ENCODE results near the gene TMEM144.

- TF ChIP-seq KLF16 (tag by site-specific recombination; IDR thresholded peaks at IDR 0.05), result no peak
- TF ChIP-seq ZNF324 (tag by site-specific recombination; IDR thresholded peaks at IDR 0.05), result no peak
- no peak for TF ChIP-seq ZNF274 (IDR thresholded peaks at IDR 0.05; ENCODE audit: low read length)
- no peak for TF ChIP-seq ZNF274 (tag by site-specific recombination; IDR thresholded peaks at IDR 0.05; ENCODE audit: borderline replicate concordance)
- no peak for TF ChIP-seq HOXA7 (CRISPR knock-in tag; IDR thresholded peaks at IDR 0.05; ENCODE audit: borderline replicate concordance)
- TF ChIP-seq CTCF (tag by site-specific recombination; IDR thresholded peaks at IDR 0.05), result no peak
- no peak for TF ChIP-seq PRDM10 (tag by site-specific recombination; IDR thresholded peaks at IDR 0.05)
- TF ChIP-seq ZNF416 (tag by site-specific recombination; IDR thresholded peaks at IDR 0.05), result no peak
- TF ChIP-seq ZNF513 (tag by site-specific recombination; IDR thresholded peaks at IDR 0.05), result no peak
- no peak for TF ChIP-seq YY1 (tag by site-specific recombination; IDR thresholded peaks at IDR 0.05)
- no peak for TF ChIP-seq ZNF692 (tag by site-specific recombination; IDR thresholded peaks at IDR 0.05)
- no peak for TF ChIP-seq ZNF23 (tag by site-specific recombination; IDR thresholded peaks at IDR 0.05; ENCODE audit: borderline replicate concordance)
- TF ChIP-seq SP2 (tag by site-specific recombination; IDR thresholded peaks at IDR 0.05), result no peak
- TF ChIP-seq ZBTB26 (tag by site-specific recombination; optimal IDR thresholded peaks at IDR 0.05), result no peak
- TF ChIP-seq ZNF335 (tag by site-specific recombination; conservative IDR thresholded peaks at IDR 0.05), result no peak
Measured at GRCh38 chr4:158168606-158169005, 41.7 kb upstream of the TMEM144 start.
